Brain microvascular endothelial cell (primary cell): Measurements from ENCODE around the gene TYK2.

ENCODE experiments used
- DNase-seq: peaks from one replicate; pipeline ENCODE4 v3.0.0-alpha.2; 2020
- H3K27ac ChIP-seq: fragments of 250-450 bp; sonication (Bioruptor Pico); 2 replicates; pipeline ENCODE4 v1.5.1; 2020; ENCODE audit warnings: mild to moderate bottlenecking, moderate library complexity
- H3K27me3 ChIP-seq: fragments of 250-450 bp; sonication (Bioruptor Pico); replicated peaks from 2 replicates; pipeline ENCODE4 v1.5.1; 2020; ENCODE audit warnings: mild to moderate bottlenecking
- H3K36me3 ChIP-seq: fragments of 250-450 bp; sonication (Bioruptor Pico); replicated peaks from 2 replicates; pipeline ENCODE4 v1.5.1; 2020; ENCODE audit warnings: mild to moderate bottlenecking
- H3K4me3 ChIP-seq: 2 replicates; pipeline ENCODE4 v1.5.1; 2011; ENCODE audit warnings: low read depth, mild to moderate bottlenecking, control low read depth, low read length, moderate library complexity
- CTCF ChIP-seq: IDR thresholded peaks from 2 replicates; pipeline ENCODE4 v1.5.1; 2011; ENCODE audit warnings: low read depth, mild to moderate bottlenecking, moderate library complexity, low read length, control low read depth, inconsistent platforms; ENCODE audit errors: missing control alignments
- in situ Hi-C: cut with HindIII; loops from 2 replicates; pipeline ENCODE4 v1.10.0; 2017; ENCODE audit warnings: low sequenced_read_pairs, low pct_ligation_motif_present

TYK2 gene

GRCh38 chr19:10363789-10364281 is 16.5 kb downstream of the TYK2 start:
- Histone ChIP-seq H3K27me3 (no peaks in the 10 kb centered on the region), H3K27ac (no peak overlapping the region), H3K4me3 (no peak overlapping the region), H3K36me3 (peaks cover 60% of the 10 kb centered on the region)
- peak; percentile 14 for DNase-seq
- in situ Hi-C loops: no loop called here
- no peak for TF ChIP-seq CTCF

GRCh38 chr19:10362259-10362658 is 18.1 kb downstream of the TYK2 start:
- no peak overlapping the region for H3K4me3 ChIP-seq

GRCh38 chr19:10361569-10362011 is 18.8 kb downstream of the TYK2 start:
- in situ Hi-C loops: no loop called here
- no peaks in the 10 kb centered on the region for H3K27me3 ChIP-seq
- TF ChIP-seq CTCF: no peak
- H3K36me3 ChIP-seq: peaks cover 61% of the 10 kb centered on the region
- DNase-seq: no peak
- no peak overlapping the region for H3K27ac ChIP-seq
- H3K4me3 ChIP-seq: no peak overlapping the region

More at GRCh38 chr19:10362259-10362658, 18.1 kb downstream of the TYK2 start:
- H3K27ac ChIP-seq: no peak overlapping the region
- in situ Hi-C loops: no loop called here
- TF ChIP-seq CTCF: no peak
- DNase-seq: no peak
- no peaks in the 10 kb centered on the region for H3K27me3 ChIP-seq
- H3K36me3 ChIP-seq: peaks cover 60% of the 10 kb centered on the region

GRCh38 chr19:10356431-10356830 is 23.9 kb downstream of the TYK2 start:
- Histone ChIP-seq H3K27ac (no peak overlapping the region), H3K36me3 (peaks cover 62% of the 10 kb centered on the region), H3K27me3 (no peaks in the 10 kb centered on the region), H3K4me3 (no peak overlapping the region)
- no peak for DNase-seq
- in situ Hi-C loops: no loop called here
- TF ChIP-seq CTCF: no peak

GRCh38 chr19:10353793-10354391 is 26.5 kb downstream of the TYK2 start:
- Histone ChIP-seq H3K36me3 (peaks cover 61% of the 10 kb centered on the region), H3K27ac (no peak overlapping the region), H3K4me3 (no peak overlapping the region), H3K27me3 (no peaks in the 10 kb centered on the region)
- TF ChIP-seq CTCF: no peak
- DNase-seq: peak; percentile 30
- in situ Hi-C loops: no loop called here
